Testis (tissue), 2 donors: ENCODE results near the gene MAST4.

Source experiments
- POLR2A ChIP-seq: fragments of 450-650 bp; IDR thresholded peaks from one replicate; pipeline ENCODE4 v1.6.1; 2017; ENCODE audit warnings: antibody characterized with exemption, mild to moderate bottlenecking, moderate library complexity
- TF ChIP-seq, protein P1 (sequence below), 3 experiments: fragments of 450-650 bp in 2 of 3; fragments of 200-600 bp in 1 of 3; sonication (generic) in 1 of 3; IDR thresholded peaks; one replicate each; pipeline ENCODE4 v1.5.1; 2016 to 2019; ENCODE audit warnings: antibody characterized with exemption in 3 of 3, mild to moderate bottlenecking in 2 of 3, moderate library complexity in 1 of 3

DNA sequence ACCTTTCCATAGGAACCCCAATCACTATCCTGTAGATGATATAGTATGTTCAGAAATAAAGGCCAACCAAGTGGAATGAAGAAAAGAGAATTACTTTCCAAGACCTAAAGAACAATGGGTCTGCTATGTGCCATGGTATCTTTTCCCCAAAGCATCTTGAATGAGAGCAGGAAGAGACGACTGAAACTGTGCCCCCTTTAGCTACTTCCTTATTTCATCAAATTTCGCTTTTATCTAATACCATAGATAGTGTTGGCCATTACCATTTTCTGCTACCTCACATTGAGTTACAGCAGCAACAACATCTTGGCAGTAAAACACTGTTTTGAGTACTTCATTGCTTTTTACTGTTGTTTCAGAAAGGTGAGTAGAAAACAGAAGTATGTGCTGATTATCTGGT lies 333.8 kb downstream of the MAST4 start:
- TF ChIP-seq, protein P1, sequence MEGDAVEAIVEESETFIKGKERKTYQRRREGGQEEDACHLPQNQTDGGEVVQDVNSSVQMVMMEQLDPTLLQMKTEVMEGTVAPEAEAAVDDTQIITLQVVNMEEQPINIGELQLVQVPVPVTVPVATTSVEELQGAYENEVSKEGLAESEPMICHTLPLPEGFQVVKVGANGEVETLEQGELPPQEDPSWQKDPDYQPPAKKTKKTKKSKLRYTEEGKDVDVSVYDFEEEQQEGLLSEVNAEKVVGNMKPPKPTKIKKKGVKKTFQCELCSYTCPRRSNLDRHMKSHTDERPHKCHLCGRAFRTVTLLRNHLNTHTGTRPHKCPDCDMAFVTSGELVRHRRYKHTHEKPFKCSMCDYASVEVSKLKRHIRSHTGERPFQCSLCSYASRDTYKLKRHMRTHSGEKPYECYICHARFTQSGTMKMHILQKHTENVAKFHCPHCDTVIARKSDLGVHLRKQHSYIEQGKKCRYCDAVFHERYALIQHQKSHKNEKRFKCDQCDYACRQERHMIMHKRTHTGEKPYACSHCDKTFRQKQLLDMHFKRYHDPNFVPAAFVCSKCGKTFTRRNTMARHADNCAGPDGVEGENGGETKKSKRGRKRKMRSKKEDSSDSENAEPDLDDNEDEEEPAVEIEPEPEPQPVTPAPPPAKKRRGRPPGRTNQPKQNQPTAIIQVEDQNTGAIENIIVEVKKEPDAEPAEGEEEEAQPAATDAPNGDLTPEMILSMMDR (IDR thresholded peaks at IDR 0.05) = no peak
- TF ChIP-seq POLR2A = no peak
